NCI-H2081 treated with DMSO at 0.1 percent for 48 hours (cell line): Measurements from ENCODE around the gene ADAT2.

Experiments
- DNase-seq: peaks from one replicate; lab custom pipeline; 2025; lab: John Stamatoyannopoulos, UW

The ADAT2 gene

GRCh38 chr6:143441680-143442545 is 8.6 kb downstream of the ADAT2 start:
- no peak for DNase-seq

- no peak for DNase-seq
These were observed 9.5 kb downstream of the ADAT2 start for GRCh38 chr6:143441010-143441409.

- DNase-seq, result no peak
These were observed 17.9 kb downstream of the ADAT2 start for GRCh38 chr6:143432588-143432987.

GRCh38 chr6:143431226-143431625 is 19.3 kb downstream of the ADAT2 start:
- no peak for DNase-seq

- no peak for DNase-seq
These were observed 20.5 kb downstream of the ADAT2 start for GRCh38 chr6:143429970-143430369.

- DNase-seq, result no peak
These were observed 23.2 kb downstream of the ADAT2 start for GRCh38 chr6:143427109-143427817.

GRCh38 chr6:143426026-143426425 is 24.5 kb downstream of the ADAT2 start:
- DNase-seq, result no peak

GRCh38 chr6:143419526-143419925 is 31.0 kb downstream of the ADAT2 start:
- no peak for DNase-seq

- no peak for DNase-seq
These were observed 35.7 kb downstream of the ADAT2 start for GRCh38 chr6:143414769-143415168.

GRCh38 chr6:143410859-143411270 is 39.6 kb downstream of the ADAT2 start:
- no peak for DNase-seq

GRCh38 chr6:143408787-143409162 is 41.7 kb downstream of the ADAT2 start:
- DNase-seq, result no peak

- no peak for DNase-seq
These were observed 42.2 kb downstream of the ADAT2 start for GRCh38 chr6:143408151-143408786.

- no peak for DNase-seq
These were observed 43.8 kb downstream of the ADAT2 start for GRCh38 chr6:143406673-143407072.

- no peak for DNase-seq
These were observed 44.9 kb downstream of the ADAT2 start for GRCh38 chr6:143405373-143406154.

GRCh38 chr6:143402721-143403336 is 47.7 kb downstream of the ADAT2 start:
- no peak for DNase-seq

- DNase-seq, result no peak
These were observed 48.7 kb downstream of the ADAT2 start for GRCh38 chr6:143401636-143402370.

GRCh38 chr6:143401068-143401446 is 49.4 kb downstream of the ADAT2 start:
- no peak for DNase-seq

- DNase-seq, result no peak
These were observed 50.0 kb downstream of the ADAT2 start for GRCh38 chr6:143400258-143401067.

GRCh38 chr6:143399775-143400174 is 50.7 kb downstream of the ADAT2 start:
- no peak for DNase-seq

GRCh38 chr6:143399176-143399575 is 51.3 kb downstream of the ADAT2 start:
- no peak for DNase-seq
